IPS-18c (cell line): ENCODE data around the gene BAIAP2L1.
A peak's percentile ranks its signal among the peaks of the same experiment; 100 is the strongest.
"Not testable (repeated sequence)": the region's sequence is repeated elsewhere in the genome, so short reads cannot be mapped to it uniquely, and the experiment has no call there.

ENCODE experiments used
- H3K4me3 ChIP-seq: 2 replicates; pipeline ENCODE4 v1.7.0; 2013; ENCODE audit warnings: low read depth, mild to moderate bottlenecking, low read length, moderate library complexity; ENCODE audit not compliant: insufficient read depth
- H3K9me3 ChIP-seq: one replicate; pipeline ENCODE4 v1.6.1; 2013; ENCODE audit warnings: mild to moderate bottlenecking, low read length, moderate library complexity; ENCODE audit not compliant: control insufficient read depth, insufficient read depth

Gene BAIAP2L1

GRCh38 chr7:98400542-98401340, at the start of gene BAIAP2L1:
Gene BAIAP2L1, minus strand, starts transcription at chr7:98401090. Its CDS starts 238 bp downstream, at chr7:98400852.
- Histone ChIP-seq H3K4me3 (peak within 1 kb of the TSS; percentile 77), H3K9me3 (peaks cover 2% of the 10 kb centered on the region)

GRCh38 chr7:98448766-98449165, 47.9 kb upstream of the BAIAP2L1 start:
- Histone ChIP-seq H3K9me3 (no peaks in the 10 kb centered on the region), H3K4me3 (no peak overlapping the region)

- H3K9me3 ChIP-seq, H3K4me3 ChIP-seq: not testable (repeated sequence)
Observed at GRCh38 chr7:98440992-98441391, 40.1 kb upstream of the BAIAP2L1 start.

- H3K9me3 ChIP-seq: peaks cover 2% of the 10 kb centered on the region
- H3K4me3 ChIP-seq: no peak overlapping the region
Observed at GRCh38 chr7:98439484-98439883, 38.6 kb upstream of the BAIAP2L1 start.

GRCh38 chr7:98434087-98434486, 33.2 kb upstream of the BAIAP2L1 start:
- H3K9me3 ChIP-seq: no peaks in the 10 kb centered on the region
- no peak overlapping the region for H3K4me3 ChIP-seq

- no peak overlapping the region for H3K4me3 ChIP-seq
Observed at GRCh38 chr7:98429799-98430198, 28.9 kb upstream of the BAIAP2L1 start.

GRCh38 chr7:98423043-98423442, 22.2 kb upstream of the BAIAP2L1 start:
- no peaks in the 10 kb centered on the region for H3K9me3 ChIP-seq
- H3K4me3 ChIP-seq: no peak overlapping the region

More at GRCh38 chr7:98429799-98430198, 28.9 kb upstream of the BAIAP2L1 start:
- H3K9me3 ChIP-seq: no peaks in the 10 kb centered on the region

- Histone ChIP-seq H3K9me3 (no peaks in the 10 kb centered on the region), H3K4me3 (no peak overlapping the region)
Observed at GRCh38 chr7:98420966-98421612, 20.2 kb upstream of the BAIAP2L1 start.

GRCh38 chr7:98419988-98420387, 19.1 kb upstream of the BAIAP2L1 start:
- not testable (repeated sequence) for H3K4me3 ChIP-seq, H3K9me3 ChIP-seq

- H3K4me3 ChIP-seq, H3K9me3 ChIP-seq: not testable (repeated sequence)
Observed at GRCh38 chr7:98419316-98419691, 18.4 kb upstream of the BAIAP2L1 start.

GRCh38 chr7:98418636-98419315, 17.9 kb upstream of the BAIAP2L1 start:
- Histone ChIP-seq H3K4me3 (no peak overlapping the region), H3K9me3 (no peaks in the 10 kb centered on the region)

- Histone ChIP-seq H3K9me3 (no peaks in the 10 kb centered on the region), H3K4me3 (no peak overlapping the region)
Observed at GRCh38 chr7:98418271-98418635, 17.4 kb upstream of the BAIAP2L1 start.

GRCh38 chr7:98417604-98418270, 16.8 kb upstream of the BAIAP2L1 start:
- not testable (repeated sequence) for H3K4me3 ChIP-seq, H3K9me3 ChIP-seq

GRCh38 chr7:98414205-98414900, 13.5 kb upstream of the BAIAP2L1 start:
- Histone ChIP-seq H3K4me3 (no peak overlapping the region), H3K9me3 (no peaks in the 10 kb centered on the region)

GRCh38 chr7:98413655-98414054, 12.8 kb upstream of the BAIAP2L1 start:
- H3K9me3 ChIP-seq, H3K4me3 ChIP-seq: not testable (repeated sequence)

GRCh38 chr7:98409843-98410242, 9.0 kb upstream of the BAIAP2L1 start:
- H3K9me3 ChIP-seq: no peaks in the 10 kb centered on the region

GRCh38 chr7:98408146-98408545, 7.3 kb upstream of the BAIAP2L1 start:
- not testable (repeated sequence) for H3K9me3 ChIP-seq, H3K4me3 ChIP-seq

More at GRCh38 chr7:98409843-98410242, 9.0 kb upstream of the BAIAP2L1 start:
- no peak overlapping the region for H3K4me3 ChIP-seq
